HS-5 (cell line): ENCODE measurements around the gene TMEM217.
A peak's percentile ranks its signal among the peaks of the same experiment; 100 is the strongest.

Source experiments
- DNase-seq: peaks from one replicate; pipeline ENCODE4 v3.0.0-alpha.2; 2012; ENCODE audit warnings: low read depth

Gene TMEM217

DNA sequence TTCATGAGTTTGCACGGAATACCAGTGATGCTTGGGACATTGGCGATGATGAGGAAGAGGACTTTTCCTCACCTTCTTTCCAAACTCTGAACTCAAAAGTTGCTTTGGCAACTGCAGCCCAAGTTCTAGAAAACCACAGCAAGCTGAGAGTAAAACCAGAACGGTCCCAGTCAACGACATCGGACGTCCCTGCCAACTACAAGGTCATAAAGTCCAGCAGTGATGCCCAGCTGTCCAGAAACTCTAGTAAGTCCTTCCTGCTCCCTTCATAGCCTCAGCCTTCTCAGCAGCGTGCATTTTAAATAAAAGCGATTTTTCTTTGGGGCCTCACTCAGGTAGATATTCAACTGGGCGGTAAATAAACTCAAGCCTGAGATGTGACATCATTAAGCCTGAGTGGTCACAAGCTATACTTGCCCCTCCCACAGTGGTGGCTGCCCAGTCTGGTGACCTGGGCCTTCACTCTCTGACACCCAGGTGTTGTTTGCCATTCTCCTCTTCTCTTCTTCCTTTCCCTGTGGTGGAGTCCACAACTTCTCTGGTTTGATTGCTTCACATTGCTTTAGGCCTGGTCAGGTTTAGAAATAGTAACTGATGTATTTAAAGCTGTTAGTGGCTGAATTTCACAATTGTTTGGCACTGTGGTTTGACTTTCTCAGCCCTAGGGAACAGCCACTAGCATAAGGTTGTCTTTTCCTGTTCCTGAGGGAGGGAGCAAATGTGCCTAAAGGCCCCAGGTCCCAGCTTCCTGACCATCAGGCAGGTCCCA, 21.6 kb upstream of the TMEM217 start:
- DNase-seq, result no peak

DNA sequence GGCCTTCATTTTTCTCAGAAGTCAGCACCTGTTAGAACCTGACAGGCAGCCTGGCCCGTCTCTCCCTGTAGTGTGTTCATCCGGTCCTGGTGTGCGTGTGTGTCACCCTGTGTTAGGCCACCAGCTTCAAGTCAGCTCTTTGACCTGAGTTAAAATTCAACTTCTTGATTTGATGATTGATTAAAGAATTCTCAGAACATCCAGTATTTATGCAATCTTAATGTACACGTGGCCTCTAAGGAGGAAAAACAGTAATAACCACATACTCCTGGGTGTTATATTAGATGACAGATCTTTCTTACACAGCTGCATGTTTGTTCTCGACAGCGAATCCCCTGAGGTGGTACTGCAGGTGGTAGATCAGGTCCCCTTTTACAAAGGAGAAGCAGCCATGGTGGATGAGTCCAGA, 19.1 kb upstream of the TMEM217 start:
- no peak for DNase-seq

DNA sequence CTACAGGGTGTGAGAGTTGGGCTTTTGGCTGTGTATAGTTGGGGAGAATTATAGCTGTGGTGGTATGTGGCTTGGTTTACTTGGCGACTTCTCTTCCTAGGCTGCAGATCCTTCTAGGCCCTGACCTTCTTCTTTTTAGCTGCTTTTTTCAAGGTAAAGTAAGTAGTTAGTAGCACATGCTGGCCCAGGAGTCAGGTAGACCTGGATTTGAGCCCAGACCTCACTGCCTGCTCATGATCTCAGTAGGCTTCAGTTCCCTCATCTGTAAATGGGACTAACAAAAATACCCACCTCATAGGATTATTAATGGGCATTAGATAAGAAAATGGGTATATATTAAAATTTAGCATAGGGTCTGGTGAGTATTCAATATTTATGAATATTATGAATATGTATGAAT, 17.4 kb upstream of the TMEM217 start:
- DNase-seq, result no peak

DNA sequence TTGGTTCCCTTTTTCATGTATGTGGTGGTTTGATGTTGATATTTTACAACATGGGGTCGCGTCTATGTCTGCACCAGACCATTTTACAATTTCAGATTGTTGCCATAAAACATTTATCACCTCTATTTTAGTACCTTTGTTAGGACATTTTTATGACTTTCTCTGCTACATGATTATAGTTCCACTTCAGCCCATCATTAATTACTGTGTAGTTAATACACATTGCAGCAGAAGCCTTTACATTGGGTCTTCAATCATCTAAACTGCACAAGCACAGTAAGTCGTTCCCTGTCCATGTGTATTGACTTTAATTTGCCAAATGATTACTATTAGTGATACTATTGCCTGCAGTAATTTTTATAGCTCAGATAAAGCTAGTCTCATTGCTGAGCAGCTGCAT, 15.7 kb upstream of the TMEM217 start:
- DNase-seq, result no peak

DNA sequence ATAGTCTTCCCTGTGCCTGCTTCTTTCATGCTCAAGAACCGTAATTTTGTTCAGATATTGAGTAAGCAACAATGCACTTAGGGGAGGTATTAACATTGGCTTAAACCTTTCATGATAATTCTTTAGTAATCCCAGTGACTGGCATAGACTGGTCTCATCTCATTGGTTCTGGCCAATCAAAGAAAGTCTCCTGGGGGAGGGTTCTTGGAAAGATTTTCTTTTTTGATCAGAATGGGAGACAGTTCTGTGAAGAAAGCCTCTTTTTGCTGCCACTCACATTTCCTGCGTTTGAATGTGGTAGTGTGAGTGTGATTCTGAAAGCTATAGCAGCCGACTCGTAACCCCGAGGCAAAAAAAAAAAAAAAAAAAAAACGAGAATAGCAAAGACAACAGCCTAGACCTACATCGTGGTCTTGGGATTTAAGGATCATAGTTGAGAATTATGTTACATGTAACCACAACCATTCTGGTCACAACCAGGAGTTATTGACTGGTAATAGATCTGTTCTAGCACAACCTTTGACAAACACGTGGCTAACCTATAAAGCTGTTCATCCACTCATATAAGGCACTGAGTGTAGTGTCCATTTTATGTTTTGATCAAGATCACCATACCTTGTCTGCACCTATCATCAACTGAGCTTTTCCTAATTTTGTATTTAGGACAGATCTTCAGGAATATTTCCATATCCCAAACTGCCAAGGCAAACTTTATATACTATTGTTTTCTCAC, 15.1 kb upstream of the TMEM217 start:
- no peak for DNase-seq

DNA sequence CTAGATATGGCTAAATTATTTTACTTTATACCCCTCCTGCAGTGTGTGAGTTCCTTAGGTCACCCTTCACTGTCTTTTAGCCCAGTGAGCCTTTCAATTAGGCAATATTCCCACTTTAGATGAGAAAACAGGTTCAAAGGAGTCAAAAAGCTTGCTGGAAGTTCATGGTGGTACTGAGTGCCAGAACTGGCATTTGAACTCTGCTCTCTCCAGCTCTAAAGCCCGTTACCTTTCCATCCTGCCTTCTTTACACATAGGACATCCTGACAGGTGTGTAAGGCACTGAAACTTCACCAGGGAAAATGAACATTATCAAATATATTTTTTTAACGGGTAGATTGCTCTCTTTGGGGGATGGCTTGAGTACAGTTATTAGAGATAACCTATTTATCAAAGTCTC, 11.2 kb upstream of the TMEM217 start:
- no peak for DNase-seq

DNA sequence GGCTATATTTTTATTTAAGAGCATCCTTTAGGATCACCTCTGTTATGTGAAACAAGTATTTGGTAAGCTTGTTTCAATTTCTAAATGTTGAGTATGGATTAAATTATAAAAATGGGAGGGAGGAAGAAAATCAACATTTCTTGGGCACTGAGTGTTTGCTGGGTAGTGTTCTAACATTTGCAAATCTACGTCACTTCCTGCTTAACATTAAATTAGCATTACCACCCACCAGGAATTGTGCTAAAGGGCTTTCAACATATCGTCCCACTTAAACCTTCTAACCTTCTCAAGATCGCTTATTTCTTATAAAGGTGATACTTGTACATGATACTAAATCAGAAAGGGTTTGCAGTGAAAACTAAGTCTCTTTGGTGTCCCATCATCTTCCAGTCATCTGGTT, 7.9 kb upstream of the TMEM217 start:
- no peak for DNase-seq

DNA sequence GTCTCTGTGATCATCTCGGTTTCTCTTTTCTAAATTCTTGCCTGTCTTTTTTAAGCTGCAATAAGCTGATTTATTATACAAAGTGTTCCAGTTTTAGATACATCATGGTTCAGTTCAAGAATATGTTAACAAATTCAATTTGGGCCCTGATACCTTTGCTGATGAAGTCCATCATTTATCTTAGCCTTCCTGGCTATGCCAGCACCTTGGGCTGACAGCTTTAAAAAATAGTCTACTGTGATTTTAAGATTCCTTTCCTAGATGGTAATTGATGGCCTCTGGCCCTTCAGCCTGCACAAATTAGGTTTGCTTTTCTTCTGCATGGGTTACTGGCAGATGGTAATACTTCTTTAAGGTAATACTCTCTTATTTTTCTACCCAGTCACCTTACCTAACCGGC, 7.1 kb upstream of the TMEM217 start:
- DNase-seq, result no peak

DNA sequence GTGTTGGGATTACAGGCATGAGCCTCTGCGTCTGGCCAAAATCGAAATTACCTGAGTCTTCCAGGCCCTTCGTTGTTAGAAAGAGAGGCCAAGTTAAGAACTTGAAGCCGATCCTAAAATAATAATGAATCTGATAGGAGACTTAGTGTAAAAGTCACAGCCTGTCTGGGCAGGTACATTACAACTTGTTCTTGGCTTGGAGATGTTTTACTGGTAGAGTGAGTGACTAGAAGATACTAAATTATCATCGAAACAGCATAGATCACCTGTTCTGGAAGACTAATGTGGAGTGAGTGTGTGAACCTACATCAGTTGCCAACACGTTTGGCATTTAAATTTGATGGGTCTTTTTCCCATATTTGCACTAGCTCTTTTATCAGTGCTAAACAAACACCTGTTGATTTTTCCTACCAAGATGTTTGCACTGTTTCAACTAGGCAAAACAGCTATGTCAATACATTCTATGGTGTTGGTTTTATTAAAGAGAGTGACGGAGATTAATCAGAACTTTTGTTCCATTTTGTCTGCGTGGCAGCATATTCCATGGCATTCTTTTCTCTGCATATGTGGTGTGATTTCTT, 4.6 kb upstream of the TMEM217 start:
- DNase-seq, result no peak

DNA sequence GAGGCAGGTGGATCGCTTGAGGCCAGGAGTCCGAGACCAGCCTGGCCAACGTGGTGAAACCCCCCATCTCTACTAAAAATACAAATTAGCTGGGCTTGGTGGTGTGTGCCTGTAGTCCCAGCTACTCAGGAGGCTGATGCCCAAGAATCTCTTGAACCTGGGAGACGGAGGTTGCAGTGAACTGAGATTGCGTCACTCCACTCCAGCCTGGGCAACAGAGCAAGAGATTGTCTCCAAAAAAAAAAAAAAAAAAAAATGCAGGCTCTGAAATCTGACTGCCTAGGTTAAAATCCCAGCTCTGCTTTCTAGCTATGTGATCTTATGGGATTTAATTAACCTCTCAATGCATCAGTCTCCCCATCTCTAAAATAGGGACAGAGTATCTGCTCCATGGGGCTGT, 3.3 kb upstream of the TMEM217 start:
- no peak for DNase-seq

DNA sequence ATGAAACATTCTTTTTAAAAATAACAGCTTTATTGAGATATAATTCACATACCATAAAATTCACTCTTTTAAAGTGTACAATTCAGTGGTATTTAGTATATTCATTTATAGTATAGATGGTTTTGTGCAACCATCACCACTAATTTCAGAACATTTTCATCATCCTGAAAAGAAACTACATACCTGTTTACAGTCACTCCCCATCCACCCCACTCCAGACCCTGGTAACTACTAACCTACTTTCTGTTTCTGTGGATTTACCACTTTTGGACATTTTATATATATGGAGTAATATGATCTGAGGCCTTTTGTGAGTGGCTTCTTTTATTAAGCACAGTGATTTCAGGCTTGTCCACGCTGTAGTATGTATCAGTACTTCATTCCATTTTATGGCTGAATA, 2.5 kb upstream of the TMEM217 start:
- DNase-seq, result no peak

DNA sequence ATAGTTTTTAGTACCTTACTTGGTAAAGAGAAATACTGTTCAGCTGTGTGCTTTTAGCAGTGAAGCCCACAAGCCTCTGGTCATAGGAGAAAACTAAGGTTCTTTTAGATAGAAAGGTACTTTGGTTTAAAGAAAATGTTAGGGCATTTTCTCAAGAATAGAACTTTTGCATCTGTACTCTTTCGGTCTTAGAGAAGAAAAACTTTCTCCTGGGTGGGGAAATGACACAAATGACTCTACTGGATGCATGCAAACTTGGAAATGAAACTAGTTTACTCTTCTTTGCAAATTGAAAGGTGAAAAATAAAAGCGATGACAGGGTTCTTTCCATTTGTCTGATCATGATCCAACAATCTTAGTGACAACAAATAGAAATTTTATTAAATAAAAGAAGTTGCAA, 2.1 kb upstream of the TMEM217 start:
- no peak for DNase-seq

DNA sequence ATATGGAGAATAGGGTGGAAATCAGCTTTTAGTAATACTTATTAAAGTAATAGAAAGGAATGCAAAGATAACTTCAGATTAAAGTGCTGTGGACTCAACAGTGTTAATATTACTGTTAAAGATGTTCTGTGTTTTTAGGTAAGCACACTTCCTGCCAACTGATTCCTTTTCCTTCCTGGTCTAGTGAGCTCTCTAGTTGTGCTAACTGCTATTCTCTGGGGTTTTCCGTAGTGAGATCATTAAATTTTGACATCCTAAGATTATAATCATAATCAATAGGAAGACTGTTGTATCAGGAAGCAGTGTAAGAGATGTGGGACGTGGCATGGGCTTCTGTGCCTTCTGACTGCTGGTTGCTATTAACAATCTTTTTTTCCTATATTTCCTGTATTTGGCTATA, 1.2 kb upstream of the TMEM217 start:
- DNase-seq, result no peak

DNA sequence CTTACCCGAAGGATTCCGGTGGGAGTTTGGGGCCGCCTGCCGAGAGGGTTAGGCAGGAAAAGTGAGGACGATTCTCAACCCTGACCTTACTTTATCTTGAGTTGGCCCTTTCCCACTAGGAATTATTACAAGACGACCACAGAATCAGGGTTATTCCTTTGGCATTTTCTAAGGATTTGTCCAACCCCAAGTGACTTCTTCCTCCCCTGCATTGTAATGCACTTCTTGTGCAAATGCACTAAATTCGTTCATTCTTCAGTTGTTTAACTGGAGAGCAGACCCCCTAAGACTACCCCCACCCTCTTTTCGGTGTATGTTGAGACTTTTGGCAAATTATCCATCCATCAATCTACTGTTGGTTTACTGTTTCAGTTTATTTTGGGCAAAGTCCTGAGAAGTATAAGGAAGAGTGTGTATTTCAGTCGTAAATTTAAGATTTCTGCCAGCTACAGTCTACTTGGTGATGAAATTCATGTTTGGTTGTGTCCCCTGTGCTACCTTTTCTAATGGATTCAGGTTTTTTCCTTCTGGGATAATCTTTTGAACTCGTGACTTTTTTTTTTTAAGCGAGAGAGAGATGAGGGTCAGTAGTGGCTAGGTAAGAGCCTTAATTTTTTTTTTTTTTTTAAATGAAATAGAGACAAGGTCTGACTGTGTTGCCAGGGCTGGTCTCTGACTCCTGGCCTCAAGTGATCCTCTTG, 611 bp upstream of the TMEM217 start:
- DNase-seq, result no peak

DNA sequence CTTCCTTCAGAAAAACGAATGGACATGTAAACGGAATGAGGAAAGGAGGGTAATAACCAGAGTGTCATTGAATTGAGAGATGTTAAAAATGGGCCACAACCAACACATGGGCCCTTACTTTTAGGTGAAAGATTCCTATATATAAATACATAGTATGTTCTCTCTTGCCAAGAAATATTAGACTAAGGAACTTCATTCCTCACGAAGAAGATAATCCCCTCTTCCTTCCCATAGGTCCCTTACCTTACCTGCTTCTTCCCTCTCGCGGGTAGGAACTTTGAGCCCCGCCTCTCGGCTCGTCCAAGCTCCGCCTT, 667 bp downstream of the TMEM217 start:
- no peak for DNase-seq

DNA sequence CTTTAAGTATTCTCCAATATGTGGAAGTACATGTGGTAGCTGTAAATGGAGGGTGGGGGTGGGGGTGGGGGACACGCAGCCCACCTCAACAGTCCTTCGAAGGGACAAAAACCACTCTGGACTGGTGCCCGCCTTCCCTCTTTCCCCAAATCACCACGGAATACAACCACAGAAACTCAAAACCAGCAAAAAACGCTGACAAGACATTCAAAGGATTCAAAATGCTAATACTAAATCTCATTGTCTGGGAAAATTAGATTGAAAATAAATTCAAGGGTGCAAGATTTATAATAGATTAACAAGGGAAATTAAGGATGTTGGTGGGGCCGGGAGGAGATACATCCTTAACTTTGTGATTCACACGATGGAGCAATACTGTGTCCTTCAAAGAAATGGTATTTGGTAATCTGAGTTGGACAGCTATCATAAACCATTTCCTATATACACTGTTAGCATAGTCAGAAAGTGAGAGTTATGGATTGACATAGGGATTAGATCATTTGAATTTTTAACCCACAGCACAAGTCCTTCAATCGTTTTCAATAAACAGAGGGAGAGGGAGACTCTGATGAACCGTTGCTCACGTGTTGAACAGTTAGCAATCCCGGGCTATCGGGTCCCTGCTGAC, 1.1 kb downstream of the TMEM217 start:
- DNase-seq, result no peak

DNA sequence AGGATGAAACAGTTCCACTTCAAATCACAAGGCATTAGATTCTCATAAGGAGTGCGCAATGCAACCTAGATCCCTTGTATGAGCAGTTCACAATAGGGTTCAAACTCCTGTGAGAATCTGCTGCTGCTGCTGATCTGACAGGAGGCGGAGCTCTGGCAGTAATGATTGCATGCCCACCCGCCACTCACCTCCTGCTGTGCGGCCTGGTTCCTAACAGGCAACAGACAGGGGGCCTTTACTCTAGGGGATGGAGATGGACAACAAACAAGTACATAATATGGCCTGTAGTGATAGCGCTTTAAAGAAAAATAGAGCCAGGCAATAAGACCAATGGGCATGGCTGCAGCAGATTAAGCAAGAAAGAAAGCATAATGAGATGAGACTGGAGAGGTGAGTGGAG, 3.1 kb downstream of the TMEM217 start:
- DNase-seq, result no peak

DNA sequence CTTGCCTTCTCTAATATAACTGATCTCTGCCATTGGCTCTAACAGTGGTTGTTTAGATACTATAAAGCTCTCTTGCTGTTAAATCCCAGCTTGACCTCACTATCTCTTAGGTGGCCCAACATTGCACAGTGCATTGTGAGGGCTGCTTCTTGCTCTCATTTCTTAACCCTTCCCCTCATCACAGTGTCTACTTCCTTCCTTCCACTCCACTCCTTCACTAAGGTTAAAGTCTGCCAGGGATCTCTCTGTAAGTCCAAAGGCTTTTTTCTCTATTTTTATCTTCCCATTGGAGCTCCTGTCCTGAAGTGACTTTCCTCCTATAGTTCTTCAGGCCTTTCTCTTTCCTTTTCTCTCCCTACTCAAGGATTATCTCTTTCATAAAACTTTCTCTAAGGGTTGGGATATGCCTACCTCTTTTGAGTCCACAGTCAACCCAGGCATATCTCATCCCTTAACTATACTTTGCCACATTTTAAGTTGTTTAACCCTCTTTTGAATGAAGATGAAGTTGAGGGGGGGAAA, 4.4 kb downstream of the TMEM217 start:
- no peak for DNase-seq

DNA sequence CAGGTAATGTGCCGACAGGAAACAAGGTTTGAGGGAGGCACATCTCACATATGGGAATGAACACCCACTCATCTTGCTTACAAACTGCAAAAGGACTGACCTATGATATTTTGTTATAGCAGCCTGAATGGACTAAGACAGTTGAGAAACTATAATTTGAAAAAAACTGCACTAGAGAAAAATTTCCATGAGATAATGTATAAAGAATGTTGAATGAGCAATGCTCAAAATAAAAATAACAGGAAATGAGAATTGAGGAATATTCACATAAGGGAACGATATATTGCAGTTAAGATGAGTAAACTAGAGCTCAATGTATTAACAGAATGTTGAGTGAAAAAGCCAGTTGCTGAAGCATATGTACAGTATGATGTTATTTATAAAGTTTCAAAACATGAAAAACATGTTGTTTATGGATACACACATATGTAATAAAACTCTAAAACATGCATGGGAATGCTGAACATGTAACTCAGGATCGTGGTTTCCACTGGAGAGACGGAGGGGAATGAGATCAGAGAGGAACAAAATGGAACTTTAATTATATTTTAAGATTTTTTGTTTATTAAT, 6.6 kb downstream of the TMEM217 start:
- no peak for DNase-seq

DNA sequence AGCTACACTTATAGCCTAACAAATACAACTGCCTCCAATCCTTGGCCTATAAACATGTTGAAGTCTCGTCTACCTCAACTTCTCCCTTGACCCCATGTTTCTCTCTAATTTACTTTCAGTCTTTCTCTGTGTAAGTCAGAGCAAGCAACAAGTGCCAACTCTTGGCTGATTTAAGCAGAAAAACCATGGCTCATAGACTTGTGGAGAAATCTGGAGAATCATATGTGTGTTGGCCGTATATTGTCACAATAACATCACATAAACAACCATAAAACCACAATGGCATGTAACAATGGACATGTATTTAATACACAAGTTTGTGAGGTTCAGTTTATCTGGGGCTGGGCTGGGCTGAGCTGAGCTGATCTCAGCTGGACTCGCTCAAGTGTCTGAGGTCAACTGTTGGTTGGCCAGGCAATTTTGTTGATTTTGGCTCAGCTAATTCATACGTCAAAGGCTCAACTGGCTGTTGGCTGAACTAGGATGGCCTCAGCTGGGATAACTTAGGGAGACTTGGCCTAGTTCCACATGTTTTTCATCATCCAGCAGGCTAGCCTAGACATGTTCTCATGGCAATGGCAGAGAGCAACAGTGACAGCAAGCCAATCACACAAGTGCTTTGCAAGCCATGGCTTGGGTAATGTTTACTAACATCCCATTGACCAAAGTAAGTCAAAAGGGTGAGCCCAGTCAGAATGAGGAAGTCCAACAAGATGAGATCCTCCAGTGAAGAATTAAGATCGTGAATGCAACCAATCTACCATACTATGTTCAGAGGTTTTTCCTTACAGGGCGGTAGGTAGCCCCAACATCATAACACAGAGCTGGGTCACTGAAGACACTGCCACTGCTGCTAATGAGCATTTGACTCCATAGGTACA, 13.3 kb downstream of the TMEM217 start:
- DNase-seq, result peak; percentile 98

DNA sequence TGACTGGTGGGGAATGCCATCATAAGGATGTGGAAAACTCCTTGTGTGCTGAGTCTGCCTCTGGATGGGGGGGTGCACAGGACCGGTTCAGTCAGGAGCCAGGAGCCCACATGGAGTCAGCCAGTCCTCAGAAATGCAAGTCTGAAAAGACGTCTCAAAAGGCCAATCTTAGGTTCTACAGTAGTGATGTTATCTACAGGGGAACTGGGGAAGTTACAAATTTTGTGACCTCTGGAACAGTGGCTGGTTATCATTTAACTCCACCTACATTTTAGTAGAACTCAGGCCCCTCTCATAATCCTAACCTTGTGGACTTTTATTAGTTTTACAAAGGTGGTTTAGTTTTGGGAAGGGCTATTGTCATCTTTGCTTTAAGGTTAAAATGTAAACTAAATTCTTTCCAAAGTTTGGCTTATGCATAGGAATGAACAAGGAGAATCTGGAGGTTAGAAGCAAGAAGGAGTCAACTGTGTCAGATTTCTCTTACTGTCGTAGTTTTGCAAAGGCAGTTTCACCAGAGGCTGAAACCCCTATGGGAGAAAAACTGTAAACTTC, 14.1 kb downstream of the TMEM217 start:
- DNase-seq, result no peak
